ENCODE data around the gene VSTM4. TPM values are rescaled to one million over a fixed set of nuclear protein-coding genes. Genes with fewer than 3 reads are reported as not detected.

The VSTM4 gene
- polyA plus RNA-seq, 1 of the 3 experiments (the other 2 are of a cell fraction) = 0.39 TPM

- POLR2A ChIA-PET = no interaction called here
Measured at GRCh38 chr10:48973065-48973464, 142.3 kb downstream of the VSTM4 start.

GRCh38 chr10:48970654-48971053 lies 144.7 kb downstream of the VSTM4 start:
- Histone ChIP-seq H3K36me3 (replicated peaks in 1 of 2; ENCODE audit: control insufficient read depth in 1 of 2, insufficient read depth in 2 of 2, low read length in 1 of 2) (no peaks in the 10 kb centered on the region), H3K4me2 (no peak overlapping the region), H3K4me1 (ENCODE audit: control insufficient read depth in 1 of 2, insufficient read depth in 2 of 2, low read depth in 1 of 2, low read length in 1 of 2) (peaks cover 0 to 6% of the 10 kb centered on the region in 2 experiments; a peak in 1 of 4 replicates), H2AFZ (ENCODE audit: low read depth) (no peak overlapping the region), H3K9me3 (no peaks in the 10 kb centered on the region), H3K4me3 (ENCODE audit: low read depth in 2 of 2, low read length in 1 of 2) (no peak overlapping the region), H3K9ac (no peak overlapping the region), H3K27ac (ENCODE audit: low read depth in 2 of 2, low read length in 1 of 2) (no peak overlapping the region), H3K79me2 (ENCODE audit: insufficient read depth) (no peaks in the 10 kb centered on the region), H3K27me3 (ENCODE audit: insufficient read depth) (no peaks in the 10 kb centered on the region), H3K9me2 (no peaks in the 10 kb centered on the region), H3F3A (replicated peaks; ENCODE audit: insufficient read depth) (no peaks in the 10 kb centered on the region), H4K20me1 (ENCODE audit: insufficient read depth) (no peaks in the 10 kb centered on the region)
- ChIA-PET CTCF (interaction anchor here (0.8 to 1.8 kb wide), 4 partner anchors 10 to 549 kb away, joined by 3 to 5 read pairs (median 4); no protein-coding TSS in a partner anchor), POLR2A (no interaction called here)
- WGBS (ENCODE audit: low lambda C conversion rate) = 58% methylated on average over 4 of the region's 4 CpGs
- no peak for TF ChIP-seq TEAD4 (IDR thresholded peaks at IDR 0.05; ENCODE audit: borderline replicate concordance, insufficient read depth)
- no peak for TF ChIP-seq RAD21 (IDR thresholded peaks at IDR 0.05; ENCODE audit: low read length)
- TF ChIP-seq, protein P1, sequence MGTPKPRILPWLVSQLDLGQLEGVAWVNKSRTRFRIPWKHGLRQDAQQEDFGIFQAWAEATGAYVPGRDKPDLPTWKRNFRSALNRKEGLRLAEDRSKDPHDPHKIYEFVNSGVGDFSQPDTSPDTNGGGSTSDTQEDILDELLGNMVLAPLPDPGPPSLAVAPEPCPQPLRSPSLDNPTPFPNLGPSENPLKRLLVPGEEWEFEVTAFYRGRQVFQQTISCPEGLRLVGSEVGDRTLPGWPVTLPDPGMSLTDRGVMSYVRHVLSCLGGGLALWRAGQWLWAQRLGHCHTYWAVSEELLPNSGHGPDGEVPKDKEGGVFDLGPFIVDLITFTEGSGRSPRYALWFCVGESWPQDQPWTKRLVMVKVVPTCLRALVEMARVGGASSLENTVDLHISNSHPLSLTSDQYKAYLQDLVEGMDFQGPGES (IDR thresholded peaks at IDR 0.05; ENCODE audit: low read depth, low read length) = no peak
- no peak for TF ChIP-seq PBX3 (IDR thresholded peaks at IDR 0.05)
- DNase-seq = no peak

More at GRCh38 chr10:48973065-48973464, 142.3 kb downstream of the VSTM4 start:
- Histone ChIP-seq H4K20me1 (ENCODE audit: insufficient read depth) (no peaks in the 10 kb centered on the region), H3K36me3 (replicated peaks in 1 of 2; ENCODE audit: control insufficient read depth in 1 of 2, insufficient read depth in 2 of 2, low read length in 1 of 2) (no peaks in the 10 kb centered on the region), H3K4me3 (ENCODE audit: low read depth in 2 of 2, low read length in 1 of 2) (no peak overlapping the region), H2AFZ (ENCODE audit: low read depth) (no peak overlapping the region), H3K27me3 (ENCODE audit: insufficient read depth) (no peaks in the 10 kb centered on the region), H3K9me2 (no peaks in the 10 kb centered on the region), H3K79me2 (ENCODE audit: insufficient read depth) (no peaks in the 10 kb centered on the region), H3K9ac (no peak overlapping the region), H3F3A (replicated peaks; ENCODE audit: insufficient read depth) (no peaks in the 10 kb centered on the region), H3K27ac (ENCODE audit: low read depth in 2 of 2, low read length in 1 of 2) (no peak overlapping the region), H3K4me1 (ENCODE audit: control insufficient read depth in 1 of 2, insufficient read depth in 2 of 2, low read depth in 1 of 2, low read length in 1 of 2) (peaks cover 0 to 2% of the 10 kb centered on the region in 2 experiments; a peak in 1 of 4 replicates), H3K4me2 (no peak overlapping the region), H3K9me3 (no peaks in the 10 kb centered on the region)
- TF ChIP-seq ELF1 (IDR thresholded peaks at IDR 0.05) (no peak), GATA2 (CRISPR knock-in tag; IDR thresholded peaks at IDR 0.05) (no peak), FOSL2 (IDR thresholded peaks at IDR 0.05; ENCODE audit: borderline replicate concordance, low read depth) (no peak)
- TF ChIP-seq, protein P2, sequence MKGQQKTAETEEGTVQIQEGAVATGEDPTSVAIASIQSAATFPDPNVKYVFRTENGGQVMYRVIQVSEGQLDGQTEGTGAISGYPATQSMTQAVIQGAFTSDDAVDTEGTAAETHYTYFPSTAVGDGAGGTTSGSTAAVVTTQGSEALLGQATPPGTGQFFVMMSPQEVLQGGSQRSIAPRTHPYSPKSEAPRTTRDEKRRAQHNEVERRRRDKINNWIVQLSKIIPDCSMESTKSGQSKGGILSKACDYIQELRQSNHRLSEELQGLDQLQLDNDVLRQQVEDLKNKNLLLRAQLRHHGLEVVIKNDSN (IDR thresholded peaks at IDR 0.05; ENCODE audit: borderline replicate concordance, low read depth) = no peak
- CTCF ChIA-PET = interaction anchor here (1.0 kb wide), 1 partner anchor 317 kb away, joined by 3 read pairs; no protein-coding TSS in a partner anchor
- no peak for DNase-seq
- 60% methylated on average over 5 of the region's 5 CpGs for WGBS (ENCODE audit: low lambda C conversion rate)

GRCh38 chr10:48970046-48970445 lies 145.3 kb downstream of the VSTM4 start:
- Histone ChIP-seq H3K79me2 (ENCODE audit: insufficient read depth) (no peaks in the 10 kb centered on the region), H3K4me3 (ENCODE audit: low read depth in 2 of 2, low read length in 1 of 2) (no peak overlapping the region), H3K9me3 (no peaks in the 10 kb centered on the region), H3F3A (replicated peaks; ENCODE audit: insufficient read depth) (no peaks in the 10 kb centered on the region), H3K9ac (no peak overlapping the region), H3K9me2 (no peaks in the 10 kb centered on the region), H3K27ac (ENCODE audit: low read depth in 2 of 2, low read length in 1 of 2) (no peak overlapping the region), H3K4me2 (no peak overlapping the region), H3K36me3 (replicated peaks in 1 of 2; ENCODE audit: control insufficient read depth in 1 of 2, insufficient read depth in 2 of 2, low read length in 1 of 2) (no peaks in the 10 kb centered on the region), H3K27me3 (ENCODE audit: insufficient read depth) (no peaks in the 10 kb centered on the region), H4K20me1 (ENCODE audit: insufficient read depth) (no peaks in the 10 kb centered on the region), H3K4me1 (ENCODE audit: control insufficient read depth in 1 of 2, insufficient read depth in 2 of 2, low read depth in 1 of 2, low read length in 1 of 2) (peaks cover 0 to 6% of the 10 kb centered on the region in 2 experiments; a peak in 1 of 4 replicates), H2AFZ (ENCODE audit: low read depth) (no peak overlapping the region)
- POLR2A ChIA-PET = no interaction called here
- DNase-seq = no peak
- CTCF ChIA-PET = interaction anchor here (0.7 to 2.3 kb wide), 6 partner anchors 11 to 549 kb away, joined by 3 to 6 read pairs (median 4); no protein-coding TSS in a partner anchor
- WGBS (ENCODE audit: low lambda C conversion rate) = 33% methylated on average over 2 of the region's 14 CpGs
- TF ChIP-seq JUND (IDR thresholded peaks at IDR 0.05) (no peak), MAX (IDR thresholded peaks at IDR 0.05; ENCODE audit: low read depth) (no peak), MEF2A (IDR thresholded peaks at IDR 0.05; ENCODE audit: borderline replicate concordance, low read depth) (no peak), RXRA (IDR thresholded peaks at IDR 0.05; ENCODE audit: borderline replicate concordance, low read depth) (no peak), SMC3 (IDR thresholded peaks at IDR 0.05; ENCODE audit: low read depth, low read length) (no peak), USF2 (IDR thresholded peaks at IDR 0.05; ENCODE audit: borderline replicate concordance, low read depth, low read length) (no peak), EP300 (IDR thresholded peaks at IDR 0.05; ENCODE audit: borderline replicate concordance in 1 of 2, low read depth in 1 of 2, low read length in 1 of 2) (no peak), NFIC (IDR thresholded peaks at IDR 0.05; ENCODE audit: borderline replicate concordance) (no peak)
- TF ChIP-seq, protein P3, sequence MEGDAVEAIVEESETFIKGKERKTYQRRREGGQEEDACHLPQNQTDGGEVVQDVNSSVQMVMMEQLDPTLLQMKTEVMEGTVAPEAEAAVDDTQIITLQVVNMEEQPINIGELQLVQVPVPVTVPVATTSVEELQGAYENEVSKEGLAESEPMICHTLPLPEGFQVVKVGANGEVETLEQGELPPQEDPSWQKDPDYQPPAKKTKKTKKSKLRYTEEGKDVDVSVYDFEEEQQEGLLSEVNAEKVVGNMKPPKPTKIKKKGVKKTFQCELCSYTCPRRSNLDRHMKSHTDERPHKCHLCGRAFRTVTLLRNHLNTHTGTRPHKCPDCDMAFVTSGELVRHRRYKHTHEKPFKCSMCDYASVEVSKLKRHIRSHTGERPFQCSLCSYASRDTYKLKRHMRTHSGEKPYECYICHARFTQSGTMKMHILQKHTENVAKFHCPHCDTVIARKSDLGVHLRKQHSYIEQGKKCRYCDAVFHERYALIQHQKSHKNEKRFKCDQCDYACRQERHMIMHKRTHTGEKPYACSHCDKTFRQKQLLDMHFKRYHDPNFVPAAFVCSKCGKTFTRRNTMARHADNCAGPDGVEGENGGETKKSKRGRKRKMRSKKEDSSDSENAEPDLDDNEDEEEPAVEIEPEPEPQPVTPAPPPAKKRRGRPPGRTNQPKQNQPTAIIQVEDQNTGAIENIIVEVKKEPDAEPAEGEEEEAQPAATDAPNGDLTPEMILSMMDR (IDR thresholded peaks at IDR 0.05) = no peak
